Keratinocyte (primary cell): ENCODE results near the gene ADAP2. TPM values are rescaled to one million over a fixed set of nuclear protein-coding genes. Genes with fewer than 3 reads are reported as not detected.
"Not testable (repeated sequence)": the region's sequence is repeated elsewhere in the genome, so short reads cannot be mapped to it uniquely, and the experiment has no call there.

ENCODE experiments used
- DNase-seq: peaks from one replicate; pipeline ENCODE4 v3.0.0-alpha.2; 2011; ENCODE audit warnings: low read depth, missing footprints, low spot score
- FAIRE-seq: peaks from 2 replicates; lab custom pipeline; 2011; peaks lifted over from hg19 to GRCh38; lab: Jason Lieb, UNC
- H2AFZ ChIP-seq: 2 replicates; pipeline ENCODE4 v1.6.0; 2012; ENCODE audit warnings: low read length, control low read depth, inconsistent platforms; ENCODE audit not compliant: control insufficient read depth
- H3K27ac ChIP-seq: 2 replicates; pipeline ENCODE4 v1.5.1; 2011; ENCODE audit warnings: low read length; ENCODE audit not compliant: control insufficient read depth, insufficient read depth
- H3K27me3 ChIP-seq: 3 replicates; pipeline ENCODE4 v1.6.0; 2011; ENCODE audit warnings: low read length; ENCODE audit not compliant: control insufficient read depth, insufficient read depth; ENCODE audit errors: extremely low read depth
- H3K36me3 ChIP-seq, 2 experiments: 2 replicates in 1 of 2; 3 replicates in 1 of 2; pipeline ENCODE4 v1.5.1; 2011; ENCODE audit warnings: low read length in 2 of 2, mild to moderate bottlenecking in 1 of 2; ENCODE audit not compliant: control insufficient read depth in 2 of 2, insufficient read depth in 2 of 2; ENCODE audit errors: extremely low read depth in 1 of 2
- H3K4me1 ChIP-seq: 3 replicates; pipeline ENCODE4 v1.5.1; 2011; ENCODE audit warnings: low read length; ENCODE audit not compliant: control insufficient read depth, insufficient read depth; ENCODE audit errors: extremely low read depth
- H3K4me2 ChIP-seq: 3 replicates; pipeline ENCODE4 v1.6.0; 2011; ENCODE audit warnings: low read depth, low read length; ENCODE audit not compliant: control insufficient read depth, insufficient read depth; ENCODE audit errors: extremely low read depth
- H3K4me3 ChIP-seq, 3 experiments: fragments of 200-600 bp in 1 of 3; sonication (generic) in 1 of 3; 2 replicates in 2 of 3; 3 replicates in 1 of 3; pipeline ENCODE4 v1.5.1; 2011 to 2016; ENCODE audit warnings: low read length in 3 of 3, mild to moderate bottlenecking in 3 of 3, control low read depth in 2 of 3, inconsistent platforms in 1 of 3, low read depth in 1 of 3, mixed read lengths in 1 of 3, mixed run types in 1 of 3, moderate library complexity in 1 of 3; ENCODE audit not compliant: control insufficient read depth in 2 of 3, insufficient read depth in 2 of 3; ENCODE audit errors: extremely low read depth in 1 of 3
- H3K79me2 ChIP-seq: 2 replicates; pipeline ENCODE4 v1.6.0; 2012; ENCODE audit warnings: low read length; ENCODE audit not compliant: control insufficient read depth, insufficient read depth
- H3K9ac ChIP-seq: 3 replicates; pipeline ENCODE4 v1.6.0; 2011; ENCODE audit warnings: low read length; ENCODE audit not compliant: control insufficient read depth, insufficient read depth; ENCODE audit errors: extremely low read depth
- H3K9me1 ChIP-seq: 3 replicates; pipeline ENCODE4 v1.6.0; 2011; ENCODE audit warnings: low read length; ENCODE audit not compliant: control insufficient read depth, insufficient read depth; ENCODE audit errors: extremely low read depth
- H3K9me3 ChIP-seq: 2 replicates; pipeline ENCODE4 v1.5.1; 2012; ENCODE audit warnings: low read depth, low read length; ENCODE audit not compliant: control insufficient read depth
- H4K20me1 ChIP-seq: 3 replicates; pipeline ENCODE4 v1.6.0; 2011; ENCODE audit warnings: low read length; ENCODE audit not compliant: control insufficient read depth, insufficient read depth; ENCODE audit errors: extremely low read depth
- CTCF ChIP-seq, 3 experiments: IDR thresholded peaks in 1 of 3; conservative IDR thresholded peaks in 1 of 3; optimal IDR thresholded peaks in 1 of 3; 2 replicates in 2 of 3; 3 replicates in 1 of 3; pipeline versions ENCODE3 to v1.5.1; 2011; ENCODE audit warnings: low read length in 3 of 3, mild to moderate bottlenecking in 3 of 3, moderate library complexity in 2 of 3, control low read depth in 1 of 3, inconsistent platforms in 1 of 3; ENCODE audit not compliant: insufficient read depth in 2 of 3; ENCODE audit errors: extremely low read depth in 1 of 3
- EZH2 ChIP-seq: IDR thresholded peaks from one replicate; pipeline ENCODE4 v1.6.1; 2012; ENCODE audit warnings: inconsistent platforms, mild to moderate bottlenecking, low read length, moderate library complexity
- dilution Hi-C: fragments of 300-500 bp; cut with MboI; formaldehyde crosslinking; loops from one replicate; pipeline ENCODE4 v1.7.0; 2020; ENCODE audit warnings: low sequenced_read_pairs; ENCODE audit not compliant: extremely low pct_ligation_motif_present
- polyA plus RNA-seq, 5 experiments: library from polyadenylated mRNA; depleted of rRNA in 3 of 5; stranded (reverse) in 3 of 5; stranded (forward) in 1 of 5; unstranded in 1 of 5; fragments of >200 nt; gene quantifications; 1 replicate in 1 of 5; 2 replicates in 3 of 5; 3 replicates in 1 of 5; pipeline versions ENCODE4 v1.2.1 to v1.2.3, GENCODE V29; 2011 to 2012; ENCODE audit warnings: missing spikeins in 2 of 5, low read depth in 1 of 5, low replicate concordance in 1 of 5

Gene ADAP2
- polyA plus RNA-seq, 1 donor (not counting 4 experiments of a cell fraction or from before 2014, with no cell fraction given) = 1.4 TPM

- TF ChIP-seq CTCF (optimal IDR thresholded peaks at IDR 0.05 in 1 of 3, IDR thresholded peaks at IDR 0.05 in 1 of 3, conservative IDR thresholded peaks at IDR 0.05 in 1 of 3; ENCODE audit: extremely low read depth in 1 of 3, insufficient read depth in 2 of 3, low read length in 3 of 3) = no peak
- TF ChIP-seq EZH2 = no peak
- dilution Hi-C loops = no loop called here
- H3K79me2 ChIP-seq = no peaks in the 10 kb centered on the region
- H3K9ac ChIP-seq = no peak overlapping the region
- H3K27ac ChIP-seq = no peak overlapping the region
- DNase-seq (no peak), FAIRE-seq (no peak)
- no peaks in the 10 kb centered on the region for H3K27me3 ChIP-seq
- H4K20me1 ChIP-seq = no peaks in the 10 kb centered on the region
- no peaks in the 10 kb centered on the region for H3K9me1 ChIP-seq
- H3K36me3 ChIP-seq = no peaks in the 10 kb centered on the region
- no peak overlapping the region for H3K4me3 ChIP-seq
- H3K4me1 ChIP-seq = no peaks in the 10 kb centered on the region
- H2AFZ ChIP-seq = no peak overlapping the region
- H3K9me3 ChIP-seq = no peaks in the 10 kb centered on the region
- no peak overlapping the region for H3K4me2 ChIP-seq
Observed at GRCh38 chr17:30930495-30930894, 8.8 kb downstream of the ADAP2 start.

GRCh38 chr17:30931582-30931981 lies 9.8 kb downstream of the ADAP2 start:
- H3K9me1 ChIP-seq, H3K27me3 ChIP-seq, FAIRE-seq, H3K27ac ChIP-seq, H3K4me2 ChIP-seq, H4K20me1 ChIP-seq, H3K79me2 ChIP-seq, H3K36me3 ChIP-seq, DNase-seq, H2AFZ ChIP-seq, H3K4me1 ChIP-seq, H3K4me3 ChIP-seq, H3K9ac ChIP-seq, H3K9me3 ChIP-seq, dilution Hi-C loops: not testable (repeated sequence)

GRCh38 chr17:30933966-30934365 lies 12.2 kb downstream of the ADAP2 start:
- no peak overlapping the region for H2AFZ ChIP-seq
- H3K79me2 ChIP-seq = no peaks in the 10 kb centered on the region
- no peak overlapping the region for H3K4me2 ChIP-seq
- no peak overlapping the region for H3K4me3 ChIP-seq
- dilution Hi-C loops = no loop called here
- FAIRE-seq = no peak
- H3K9ac ChIP-seq = no peak overlapping the region
- TF ChIP-seq CTCF (optimal IDR thresholded peaks at IDR 0.05 in 1 of 3, IDR thresholded peaks at IDR 0.05 in 1 of 3, conservative IDR thresholded peaks at IDR 0.05 in 1 of 3; ENCODE audit: extremely low read depth in 1 of 3, insufficient read depth in 2 of 3, low read length in 3 of 3) (no peak), EZH2 (no peak)
- no peaks in the 10 kb centered on the region for H4K20me1 ChIP-seq
- H3K36me3 ChIP-seq = no peaks in the 10 kb centered on the region
- no peaks in the 10 kb centered on the region for H3K4me1 ChIP-seq
- DNase-seq = no peak
- H3K9me1 ChIP-seq = no peaks in the 10 kb centered on the region
- H3K27me3 ChIP-seq = no peaks in the 10 kb centered on the region
- no peaks in the 10 kb centered on the region for H3K9me3 ChIP-seq
- no peak overlapping the region for H3K27ac ChIP-seq
